Choroid plexus epithelial cell (primary cell): Measurements from ENCODE around the gene SPTBN4.

Experiments used
- DNase-seq: peaks from one replicate; pipeline ENCODE4 v3.0.0-alpha.2; 2010; ENCODE audit warnings: low read depth
- H3K4me3 ChIP-seq: 2 replicates; pipeline ENCODE4 v1.5.1; 2011; ENCODE audit warnings: low read depth, mild to moderate bottlenecking, control low read depth, low read length, moderate library complexity
- TF ChIP-seq, protein P1 (sequence below): conservative IDR thresholded peaks from 2 replicates; pipeline ENCODE4 v1.5.1; 2011; ENCODE audit warnings: low read depth, mild to moderate bottlenecking, control low read depth, inconsistent platforms, low read length, moderate library complexity

The SPTBN4 gene

DNA sequence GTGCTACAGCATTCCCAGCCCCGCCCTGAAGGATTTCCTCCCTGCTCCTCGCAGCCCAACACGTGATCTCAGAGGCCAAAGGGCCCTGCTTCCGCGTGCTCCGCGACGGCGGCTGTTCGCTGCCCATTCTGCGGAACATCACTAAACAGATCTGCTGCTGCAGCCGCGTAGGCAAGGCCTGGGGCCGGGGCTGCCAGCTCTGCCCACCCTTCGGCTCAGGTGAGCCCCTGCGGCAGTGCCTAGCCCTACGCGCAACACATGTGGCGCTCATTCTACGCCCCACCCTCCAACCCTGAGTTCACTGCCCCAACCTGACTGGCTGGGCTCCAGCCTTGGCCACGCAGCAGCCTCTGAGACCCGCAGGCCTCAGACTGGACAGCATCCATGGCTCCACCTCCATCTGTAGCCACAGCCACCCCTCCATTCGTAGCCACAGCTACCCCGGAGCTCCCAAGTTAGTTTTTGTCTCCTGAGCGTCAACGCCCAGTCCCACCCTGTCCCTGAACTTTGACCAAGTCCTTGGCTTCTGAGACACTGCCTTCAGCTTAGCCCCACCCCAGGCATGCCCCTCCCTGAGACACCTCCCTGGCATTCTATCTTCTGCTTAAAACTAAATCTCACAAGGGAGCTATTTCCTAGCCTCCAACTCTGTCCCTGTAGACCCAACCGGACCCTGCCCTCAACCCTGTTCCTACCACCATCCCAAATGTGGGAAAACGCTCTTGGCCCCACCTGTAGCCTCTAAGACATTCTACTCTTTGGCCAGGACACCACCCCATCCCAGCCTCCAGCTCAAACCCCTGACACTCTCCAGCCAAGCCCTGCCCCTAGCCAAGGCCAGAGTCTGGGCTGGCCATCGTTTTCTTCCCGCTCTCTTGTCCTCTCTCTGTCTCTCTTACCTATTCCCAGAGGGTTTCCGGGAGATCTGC lies 140.8 kb downstream of the SPTBN4 start:
- TF ChIP-seq, protein P1, sequence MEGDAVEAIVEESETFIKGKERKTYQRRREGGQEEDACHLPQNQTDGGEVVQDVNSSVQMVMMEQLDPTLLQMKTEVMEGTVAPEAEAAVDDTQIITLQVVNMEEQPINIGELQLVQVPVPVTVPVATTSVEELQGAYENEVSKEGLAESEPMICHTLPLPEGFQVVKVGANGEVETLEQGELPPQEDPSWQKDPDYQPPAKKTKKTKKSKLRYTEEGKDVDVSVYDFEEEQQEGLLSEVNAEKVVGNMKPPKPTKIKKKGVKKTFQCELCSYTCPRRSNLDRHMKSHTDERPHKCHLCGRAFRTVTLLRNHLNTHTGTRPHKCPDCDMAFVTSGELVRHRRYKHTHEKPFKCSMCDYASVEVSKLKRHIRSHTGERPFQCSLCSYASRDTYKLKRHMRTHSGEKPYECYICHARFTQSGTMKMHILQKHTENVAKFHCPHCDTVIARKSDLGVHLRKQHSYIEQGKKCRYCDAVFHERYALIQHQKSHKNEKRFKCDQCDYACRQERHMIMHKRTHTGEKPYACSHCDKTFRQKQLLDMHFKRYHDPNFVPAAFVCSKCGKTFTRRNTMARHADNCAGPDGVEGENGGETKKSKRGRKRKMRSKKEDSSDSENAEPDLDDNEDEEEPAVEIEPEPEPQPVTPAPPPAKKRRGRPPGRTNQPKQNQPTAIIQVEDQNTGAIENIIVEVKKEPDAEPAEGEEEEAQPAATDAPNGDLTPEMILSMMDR, result no peak
- no peak overlapping the region for H3K4me3 ChIP-seq
- no peak for DNase-seq

DNA sequence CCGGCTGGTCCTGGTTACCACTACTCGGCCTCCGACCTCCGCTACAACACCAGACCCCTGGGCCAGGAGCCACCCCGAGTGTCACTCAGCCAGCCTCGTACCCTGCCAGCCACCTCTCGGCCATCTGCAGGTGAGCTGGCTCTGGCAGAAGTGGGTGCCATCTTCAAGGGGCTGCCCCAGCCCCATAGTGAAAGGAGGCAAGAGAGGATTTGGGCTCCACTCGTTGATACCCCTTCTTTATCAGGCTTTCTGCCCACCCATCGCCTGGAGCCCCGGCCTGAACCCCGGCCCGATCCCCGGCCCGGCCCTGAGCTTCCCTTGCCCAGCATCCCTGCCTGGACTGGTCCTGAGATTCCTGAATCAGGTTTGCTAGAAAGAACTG lies 141.4 kb downstream of the SPTBN4 start:
- no peak overlapping the region for H3K4me3 ChIP-seq
- TF ChIP-seq, protein P1, result no peak
- no peak for DNase-seq

DNA sequence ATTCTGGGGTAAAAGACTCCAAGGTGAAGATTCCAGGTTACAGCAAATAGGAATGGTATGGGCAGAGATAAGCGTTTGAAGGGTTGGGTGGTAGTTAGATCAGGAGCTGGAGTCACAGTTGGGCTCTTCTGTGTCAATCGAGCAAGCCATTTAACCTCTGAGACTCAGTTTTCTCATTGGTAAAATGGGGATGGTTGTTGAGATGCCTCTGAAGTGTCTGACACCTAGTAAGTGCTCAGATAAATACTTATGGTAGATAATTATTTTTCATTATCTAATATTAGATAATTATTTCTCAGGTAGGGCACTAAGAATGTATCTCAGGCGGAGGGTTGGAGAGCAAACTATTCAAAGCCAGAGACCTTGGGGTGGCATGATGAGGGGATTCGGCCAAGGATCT lies 142.2 kb downstream of the SPTBN4 start:
- DNase-seq, result no peak
- TF ChIP-seq, protein P1, result no peak
- H3K4me3 ChIP-seq, result no peak overlapping the region

DNA sequence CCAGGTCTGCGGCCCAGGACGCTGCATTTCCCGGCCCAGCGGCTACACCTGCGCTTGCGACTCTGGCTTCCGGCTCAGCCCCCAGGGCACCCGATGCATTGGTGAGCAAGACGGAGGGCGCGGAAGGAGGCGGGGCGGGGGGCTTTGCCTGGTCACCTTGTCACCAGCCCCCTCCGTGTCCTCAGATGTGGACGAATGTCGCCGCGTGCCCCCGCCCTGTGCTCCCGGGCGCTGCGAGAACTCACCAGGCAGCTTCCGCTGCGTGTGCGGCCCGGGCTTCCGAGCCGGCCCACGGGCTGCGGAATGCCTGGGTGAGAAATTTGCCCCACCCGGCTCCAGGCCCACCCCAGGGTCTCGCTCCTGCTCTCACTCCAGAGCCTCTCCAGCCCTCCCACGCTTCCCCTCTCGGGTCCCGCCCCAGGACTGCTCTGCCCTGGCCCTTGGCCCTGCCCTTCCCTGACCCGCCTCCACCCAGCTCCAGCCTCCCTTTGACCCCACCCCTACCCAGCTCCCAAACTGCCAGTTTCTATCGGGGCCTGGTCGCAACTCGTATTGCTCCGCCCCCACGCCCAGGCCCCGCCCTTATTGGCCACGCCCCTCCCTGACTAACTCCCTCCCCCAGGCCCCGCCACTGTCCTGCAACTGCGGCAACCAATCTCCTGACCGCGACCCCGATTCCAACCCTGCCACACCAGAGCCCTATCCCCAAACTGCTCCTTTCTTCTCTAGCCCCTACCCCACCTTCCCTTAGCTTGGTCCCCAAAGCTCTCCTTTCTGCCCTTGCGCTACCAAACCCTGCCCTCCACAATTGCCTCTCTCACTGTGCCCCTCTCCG lies 143.0 kb downstream of the SPTBN4 start:
- TF ChIP-seq, protein P1, result no peak

DNA sequence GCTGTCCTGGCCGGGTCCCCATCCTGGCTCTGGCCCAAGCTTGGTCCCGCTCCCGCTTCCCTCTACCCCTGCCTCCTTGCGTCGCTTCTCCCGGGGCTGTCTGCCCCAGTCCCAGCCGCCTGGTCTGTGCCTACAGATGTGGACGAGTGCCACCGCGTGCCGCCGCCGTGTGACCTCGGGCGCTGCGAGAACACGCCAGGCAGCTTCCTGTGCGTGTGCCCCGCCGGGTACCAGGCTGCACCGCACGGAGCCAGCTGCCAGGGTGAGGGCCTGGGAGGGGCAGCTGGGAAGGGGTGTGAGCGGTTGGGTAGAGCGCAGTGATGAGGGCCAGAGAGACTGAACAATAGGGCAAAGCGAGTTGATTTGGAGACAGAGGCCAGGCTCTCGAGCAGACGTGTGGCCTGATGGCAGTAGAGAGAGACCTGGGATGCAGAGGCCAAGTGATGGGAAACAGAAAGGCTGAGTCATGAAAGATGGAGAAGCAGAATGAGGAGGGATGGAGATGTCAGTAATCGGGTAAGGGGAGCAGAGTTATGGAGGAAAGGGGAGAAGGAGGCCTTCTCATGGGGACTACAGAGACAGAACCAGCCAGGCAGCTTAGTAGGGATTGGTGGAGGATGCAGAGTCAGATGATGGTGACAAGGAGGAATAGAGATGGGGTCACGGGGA lies 143.7 kb downstream of the SPTBN4 start:
- no peak for DNase-seq
- peak overlapping the region; percentile 52 for H3K4me3 ChIP-seq
- TF ChIP-seq, protein P1, result no peak

More for the DNA sequence above, 143.0 kb downstream of the SPTBN4 start:
- peak; percentile 62 for DNase-seq
- peak overlapping the region; percentile 52 for H3K4me3 ChIP-seq

DNA sequence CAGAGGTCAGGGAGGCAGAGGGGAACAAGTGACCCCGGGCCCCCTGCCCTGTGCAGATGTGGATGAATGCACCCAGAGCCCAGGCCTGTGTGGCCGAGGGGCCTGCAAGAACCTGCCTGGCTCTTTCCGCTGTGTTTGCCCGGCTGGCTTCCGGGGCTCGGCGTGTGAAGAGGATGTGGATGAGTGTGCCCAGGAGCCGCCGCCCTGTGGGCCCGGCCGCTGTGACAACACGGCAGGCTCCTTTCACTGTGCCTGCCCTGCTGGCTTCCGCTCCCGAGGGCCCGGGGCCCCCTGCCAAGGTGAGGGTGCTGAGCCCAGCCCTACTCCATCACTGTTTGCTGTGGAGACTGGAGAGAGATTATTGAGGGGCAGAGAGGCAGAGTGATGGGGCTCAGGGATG lies 144.3 kb downstream of the SPTBN4 start:
- TF ChIP-seq, protein P1, result no peak
- H3K4me3 ChIP-seq, result no peak overlapping the region
- no peak for DNase-seq
